GM15510 (cell line): ENCODE measurements around the gene GPD1.

Source experiments
- POLR2A ChIP-seq: IDR thresholded peaks from 3 replicates; pipeline ENCODE4 v1.6.1; 2011; ENCODE audit warnings: borderline replicate concordance; ENCODE audit not compliant: insufficient read length; ENCODE audit errors: extremely low read depth

GPD1 gene

DNA sequence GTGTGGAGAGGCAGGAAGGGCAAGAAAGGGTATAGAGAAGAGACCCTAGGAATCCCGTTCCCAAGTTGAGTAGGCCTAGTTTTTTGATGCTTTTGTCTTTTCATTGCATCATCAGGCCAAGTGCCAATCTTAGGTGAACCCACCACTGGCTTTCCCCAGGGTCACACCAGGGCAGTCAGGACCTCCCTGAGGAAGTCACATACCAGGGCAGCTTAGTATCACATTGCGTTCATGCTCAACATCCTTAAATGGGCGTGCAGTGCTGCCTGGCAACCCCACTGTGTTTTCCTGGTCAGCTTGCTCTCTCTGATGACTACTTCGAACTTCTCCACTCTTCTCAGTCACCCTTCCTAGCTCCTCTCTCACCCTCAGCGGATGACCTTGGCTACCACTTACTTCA is 37.4 kb upstream of the GPD1 start:
- TF ChIP-seq POLR2A: no peak

- no peak for TF ChIP-seq POLR2A
Observed at GRCh38 chr12:50069069-50069468, 34.7 kb upstream of the GPD1 start.

GRCh38 chr12:50069539-50069938 is 34.3 kb upstream of the GPD1 start:
- TF ChIP-seq POLR2A: no peak

- no peak for TF ChIP-seq POLR2A
Observed at GRCh38 chr12:50070314-50071060, 33.3 kb upstream of the GPD1 start.

DNA sequence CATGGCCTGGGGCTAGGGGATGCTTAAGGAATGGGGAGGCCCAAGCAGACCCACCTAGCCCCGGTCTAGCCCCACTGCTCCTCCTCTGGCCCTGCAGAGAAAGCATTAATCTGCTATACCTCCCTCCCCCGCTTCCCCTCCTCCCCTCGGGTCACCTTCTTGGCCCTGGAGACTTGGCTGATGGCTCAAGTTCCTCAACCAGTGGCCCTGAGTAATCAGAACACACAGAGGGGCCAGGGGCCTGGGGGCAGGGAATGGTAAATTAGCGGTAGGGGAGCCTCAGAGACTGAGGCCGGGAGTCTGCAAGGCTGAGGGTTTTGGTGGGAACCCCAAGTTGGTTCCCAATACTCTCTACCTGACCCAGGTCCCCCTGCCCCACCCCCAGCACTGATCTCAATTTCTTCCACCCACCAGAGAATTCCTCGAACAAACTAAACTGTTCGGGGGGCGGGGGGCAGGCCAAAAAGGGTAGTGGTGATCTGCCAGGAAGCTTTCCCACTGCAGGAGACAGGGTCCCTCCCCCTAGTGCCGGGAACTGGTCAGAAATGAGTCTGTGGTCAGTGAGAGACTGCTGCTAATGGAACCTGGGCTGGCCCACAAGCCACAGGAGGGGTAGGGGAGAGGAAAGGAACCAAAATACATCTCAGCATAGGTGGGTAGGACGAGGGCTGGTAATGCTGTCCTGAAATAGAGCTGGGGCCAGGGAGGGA is 31.5 kb upstream of the GPD1 start:
- TF ChIP-seq POLR2A: no peak

DNA sequence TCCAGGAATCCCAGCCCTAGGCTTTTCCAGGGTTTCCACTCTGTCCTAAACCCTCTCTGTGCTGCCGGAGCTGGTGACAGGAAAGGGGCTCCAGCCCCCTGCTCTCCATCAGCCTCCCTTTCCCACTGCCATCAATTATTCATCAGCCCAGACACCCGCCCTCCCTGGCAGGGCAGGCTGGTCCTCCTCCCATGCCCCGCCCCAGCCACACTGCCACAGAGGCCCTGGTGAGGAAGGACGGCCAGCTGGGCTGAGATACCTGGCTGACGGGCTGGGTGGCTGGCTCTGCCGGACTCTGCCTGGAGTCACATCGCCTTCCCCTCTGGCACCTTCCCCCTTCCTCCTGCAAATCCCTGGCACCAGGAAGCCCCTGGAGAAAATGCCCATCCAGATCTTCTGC is 30.6 kb upstream of the GPD1 start:
- no peak for TF ChIP-seq POLR2A

DNA sequence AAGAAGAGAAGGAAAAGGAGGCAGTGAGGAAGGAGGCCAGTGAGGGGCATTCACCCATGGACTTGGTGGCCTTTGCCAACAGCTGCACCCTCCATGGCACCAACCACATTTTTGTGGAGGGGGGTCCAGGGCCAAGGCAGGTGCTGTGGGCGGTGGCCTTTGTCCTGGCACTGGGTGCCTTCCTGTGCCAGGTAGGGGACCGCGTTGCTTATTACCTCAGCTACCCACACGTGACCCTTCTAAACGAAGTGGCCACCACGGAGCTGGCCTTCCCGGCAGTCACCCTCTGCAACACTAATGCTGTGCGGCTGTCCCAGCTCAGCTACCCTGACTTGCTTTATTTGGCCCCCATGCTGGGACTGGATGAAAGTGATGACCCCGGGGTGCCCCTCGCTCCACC is 30.1 kb upstream of the GPD1 start:
- TF ChIP-seq POLR2A: no peak

GRCh38 chr12:50074936-50075807 is 28.6 kb upstream of the GPD1 start:
- no peak for TF ChIP-seq POLR2A

GRCh38 chr12:50075808-50076170 is 28.0 kb upstream of the GPD1 start:
- TF ChIP-seq POLR2A: no peak

DNA sequence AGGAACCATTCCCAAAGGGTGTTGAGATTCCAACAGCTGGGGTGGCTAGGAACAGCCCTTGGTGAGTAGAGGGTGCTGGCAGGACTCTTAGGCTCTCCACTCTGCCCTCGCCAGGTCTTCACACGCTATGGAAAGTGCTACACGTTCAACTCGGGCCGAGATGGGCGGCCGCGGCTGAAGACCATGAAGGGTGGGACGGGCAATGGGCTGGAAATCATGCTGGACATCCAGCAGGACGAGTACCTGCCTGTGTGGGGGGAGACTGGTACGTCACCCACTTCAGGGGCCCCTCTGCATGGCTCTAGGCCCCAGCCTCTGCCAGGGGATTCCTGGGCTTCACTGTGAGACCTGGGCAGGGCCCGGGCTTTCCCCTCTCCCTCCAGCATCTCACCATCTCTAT is 26.7 kb upstream of the GPD1 start:
- TF ChIP-seq POLR2A: no peak

GRCh38 chr12:50078281-50078680 is 25.5 kb upstream of the GPD1 start:
- TF ChIP-seq POLR2A: no peak

GRCh38 chr12:50079771-50080170 is 24.0 kb upstream of the GPD1 start:
- TF ChIP-seq POLR2A: no peak

DNA sequence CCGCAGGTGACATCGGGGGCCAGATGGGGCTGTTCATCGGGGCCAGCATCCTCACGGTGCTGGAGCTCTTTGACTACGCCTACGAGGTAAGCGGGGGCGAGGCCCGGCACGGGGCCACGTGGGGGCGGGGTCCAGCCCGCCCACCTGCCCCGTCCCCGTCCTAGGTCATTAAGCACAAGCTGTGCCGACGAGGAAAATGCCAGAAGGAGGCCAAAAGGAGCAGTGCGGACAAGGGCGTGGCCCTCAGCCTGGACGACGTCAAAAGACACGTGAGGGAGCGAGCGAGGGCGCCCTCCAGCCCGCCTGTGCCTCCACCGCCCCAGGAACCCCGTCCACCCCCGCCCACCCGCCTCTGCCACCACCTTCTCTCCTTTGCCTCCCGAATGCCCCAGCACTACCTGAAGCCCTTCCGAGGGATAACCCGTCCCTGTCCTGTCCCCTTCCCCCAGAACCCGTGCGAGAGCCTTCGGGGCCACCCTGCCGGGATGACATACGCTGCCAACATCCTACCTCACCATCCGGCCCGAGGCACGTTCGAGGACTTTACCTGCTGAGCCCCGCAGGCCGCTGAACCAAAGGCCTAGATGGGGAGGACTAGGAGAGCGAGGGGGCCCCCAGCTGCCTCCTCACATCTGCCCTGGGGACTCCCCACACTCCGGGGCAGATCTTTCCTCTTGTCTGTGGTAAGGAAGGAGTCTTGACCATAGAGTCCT is 22.6 kb upstream of the GPD1 start:
- no peak for TF ChIP-seq POLR2A

DNA sequence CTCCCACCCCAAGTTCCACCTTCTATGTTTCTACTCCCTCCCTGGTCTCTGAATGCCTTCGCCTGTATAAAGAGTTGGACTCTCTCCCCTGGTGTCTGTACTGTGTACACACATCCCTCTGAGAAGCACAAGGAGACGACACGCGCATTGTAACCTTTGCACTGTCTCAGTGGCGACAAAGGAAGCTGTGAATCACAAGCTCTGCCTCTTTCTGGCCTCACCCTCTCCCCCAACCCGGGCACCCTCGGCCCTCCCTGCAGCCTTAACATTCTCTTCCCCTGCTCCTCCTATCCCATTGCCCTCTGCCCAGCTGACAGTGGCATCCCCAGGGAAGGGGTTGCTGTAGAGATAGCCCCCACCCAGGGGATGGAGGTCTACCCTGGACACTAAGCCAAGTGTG is 21.2 kb upstream of the GPD1 start:
- no peak for TF ChIP-seq POLR2A

- no peak for TF ChIP-seq POLR2A
Observed at GRCh38 chr12:50083301-50083700, 20.5 kb upstream of the GPD1 start.
